Hindlimb muscle (tissue), 1 donor: Measurements from ENCODE around the gene COX7A2L. TPM values are rescaled to one million over a fixed set of nuclear protein-coding genes. Genes with fewer than 3 reads are reported as not detected.
"Not testable (repeated sequence)": the region's sequence is repeated elsewhere in the genome, so short reads cannot be mapped to it uniquely, and the experiment has no call there.

Experiments used
- DNase-seq: peaks from one replicate; pipeline ENCODE4 v3.0.0-alpha.2; 2013
- polyA plus RNA-seq: library from polyadenylated mRNA; unstranded; fragments of 120-200 nt; gene quantifications from one replicate; pipeline ENCODE4 v1.2.1, GENCODE V29; 2013; ENCODE audit not compliant: insufficient read length

Gene COX7A2L
- polyA plus RNA-seq, 1 donor, result 150 TPM

DNA sequence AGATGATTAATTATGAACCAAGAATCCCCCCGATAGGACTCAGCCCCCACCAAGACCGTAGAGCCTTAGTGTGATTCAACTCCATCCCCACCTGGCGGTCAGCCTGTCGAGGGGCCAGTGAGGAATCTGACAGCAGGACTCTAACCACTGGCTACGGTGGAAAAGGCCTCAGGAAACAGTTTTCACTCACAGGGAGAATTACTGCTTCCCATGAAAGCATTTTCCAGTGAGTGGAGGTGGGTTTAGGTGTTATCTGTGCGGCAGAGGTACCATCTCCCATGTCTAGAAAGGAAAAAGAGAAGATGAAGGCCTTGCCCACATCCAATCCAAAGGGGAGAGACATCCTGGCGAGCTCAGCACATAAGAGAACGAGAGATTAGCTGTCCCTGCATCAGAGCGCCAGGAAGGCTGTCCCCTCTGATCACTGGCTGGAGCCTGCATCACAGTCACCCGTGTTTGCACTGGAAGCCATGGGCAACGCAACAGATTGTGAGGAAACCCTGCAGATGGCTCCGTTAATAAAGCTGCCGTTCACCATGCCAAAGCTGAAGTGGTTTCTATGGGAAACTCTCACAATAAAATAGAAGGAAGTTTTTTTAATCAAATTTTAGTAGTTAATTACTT is 22.3 kb downstream of the COX7A2L start:
- no peak for DNase-seq

DNA sequence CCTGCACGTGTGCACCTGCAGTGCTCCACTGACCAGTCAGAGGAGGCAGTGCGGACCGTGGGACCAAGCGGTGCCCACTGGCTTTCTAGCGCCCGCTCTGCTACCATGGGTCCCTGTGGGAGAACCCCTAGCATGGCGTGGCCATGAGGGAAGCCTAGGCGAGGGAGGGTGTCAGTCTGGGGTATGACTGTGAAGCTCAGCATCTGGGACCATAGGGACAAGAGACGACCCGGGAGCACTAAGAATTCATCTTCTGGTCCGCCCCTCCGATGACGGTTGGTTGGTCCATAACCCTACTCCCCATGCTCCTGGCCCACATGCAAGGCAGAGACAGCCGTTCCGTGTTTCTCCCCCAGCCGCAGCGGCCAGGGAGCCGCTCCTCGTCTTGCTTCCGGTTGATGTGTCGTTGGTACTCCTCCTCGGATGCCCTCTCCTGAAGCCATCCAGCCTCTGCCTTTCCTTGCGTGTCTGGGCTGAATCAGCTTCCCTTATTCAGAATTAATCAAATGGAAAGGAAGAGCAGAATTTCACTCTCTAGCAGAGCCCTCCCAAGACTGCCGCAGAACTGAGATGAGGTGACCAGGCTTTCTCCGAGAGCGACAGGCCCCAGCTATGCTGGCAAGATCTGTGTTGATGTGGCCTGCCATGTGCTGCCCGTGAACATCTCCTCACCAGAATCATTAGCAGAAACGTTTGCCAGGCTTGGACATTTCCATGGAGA is 23.0 kb downstream of the COX7A2L start:
- DNase-seq, result no peak

DNA sequence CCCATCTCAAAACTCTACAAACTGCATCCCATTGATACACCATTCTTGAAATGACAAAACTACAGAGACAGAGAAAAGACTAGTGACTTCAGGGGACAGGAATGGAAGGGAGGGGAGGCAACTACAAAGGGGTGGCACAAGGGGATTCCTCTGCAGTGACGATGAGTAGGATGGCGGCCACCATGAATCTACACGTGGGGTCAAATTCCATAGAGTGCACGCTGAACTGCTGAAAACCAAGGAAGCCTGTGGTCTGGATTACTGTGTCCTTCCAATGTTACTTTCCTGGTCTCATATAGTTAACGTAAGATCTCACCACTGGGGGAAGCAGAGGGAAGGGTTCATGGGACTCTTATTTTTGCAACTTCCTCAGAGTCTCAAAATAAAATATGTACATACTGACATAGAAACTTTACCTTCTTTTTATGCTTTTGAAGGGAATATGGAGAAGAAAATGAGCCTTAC is 23.6 kb downstream of the COX7A2L start:
- DNase-seq, result no peak

DNA sequence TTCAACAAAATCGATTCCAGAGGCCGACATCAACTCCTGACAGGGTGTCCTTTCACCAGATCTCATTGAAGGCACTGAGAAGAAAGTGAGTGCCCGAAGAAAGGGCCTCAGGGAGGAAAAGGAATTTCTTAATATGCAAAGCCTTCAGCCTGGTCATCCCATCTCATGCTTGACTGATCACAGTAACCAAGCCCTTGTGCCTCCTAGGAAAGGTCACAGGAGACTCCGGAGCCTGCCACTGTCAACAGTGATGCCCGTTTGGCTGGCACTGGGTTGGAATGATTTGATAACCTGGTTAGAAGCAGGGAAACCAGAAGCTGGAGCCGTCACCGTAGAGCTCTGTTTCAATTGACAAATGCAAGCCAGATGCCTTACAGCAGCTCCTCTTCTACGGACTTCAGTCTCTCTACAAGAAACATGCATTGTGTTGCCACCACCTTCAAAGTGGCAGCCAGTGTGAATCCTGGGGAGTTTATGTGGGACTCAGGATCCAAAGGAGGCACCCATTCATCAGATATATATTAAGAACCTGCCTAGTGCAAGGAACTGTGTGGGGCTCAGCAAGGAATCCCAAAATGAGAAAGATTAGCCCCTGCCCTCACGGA is 24.6 kb downstream of the COX7A2L start:
- DNase-seq, result no peak

DNA sequence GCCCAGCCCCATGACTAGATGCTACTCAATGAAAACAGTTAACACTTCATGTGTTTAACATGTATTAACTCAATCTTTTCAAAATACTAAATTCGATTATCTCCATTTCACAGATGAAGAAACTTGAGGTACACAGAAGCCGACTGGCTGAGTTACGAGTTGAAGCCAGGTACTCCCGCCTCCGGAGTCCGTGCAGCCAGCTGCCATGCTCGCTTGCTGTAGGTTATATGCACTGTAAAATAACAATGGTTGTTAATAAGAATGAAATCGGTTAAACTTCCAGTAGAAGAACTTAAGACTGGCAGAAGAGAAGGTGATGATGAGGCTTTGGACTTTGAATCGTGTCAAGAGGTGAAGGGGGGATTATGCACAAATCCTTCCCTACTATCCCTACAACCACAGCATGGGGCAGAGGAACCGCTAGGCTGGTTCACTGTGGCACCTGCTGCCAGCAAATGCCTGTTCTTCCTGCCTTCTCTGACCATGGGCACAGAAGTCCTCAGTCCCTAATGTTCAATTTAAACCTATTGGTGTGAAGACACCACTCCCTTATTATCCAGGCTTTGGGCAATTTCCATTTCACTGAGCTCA is 25.4 kb downstream of the COX7A2L start:
- DNase-seq, result no peak

DNA sequence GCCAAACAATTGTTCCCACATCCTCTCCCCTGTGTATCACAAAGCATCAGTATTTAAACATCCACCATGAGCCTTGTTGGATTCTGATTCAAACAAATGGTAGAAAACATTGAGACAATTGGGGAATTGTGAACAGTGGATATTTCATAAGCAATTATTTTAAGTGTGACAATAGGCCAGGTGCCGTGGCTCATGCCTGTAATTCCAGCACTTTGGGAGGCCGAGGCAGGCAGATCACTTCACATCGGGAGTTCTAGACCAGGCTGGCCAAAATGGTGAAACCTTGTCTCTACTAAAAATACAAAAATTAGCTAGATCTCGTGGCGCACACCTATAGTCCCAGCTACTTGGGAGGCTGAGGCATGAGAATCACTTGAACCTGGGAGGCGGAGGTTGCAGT is 26.2 kb downstream of the COX7A2L start:
- DNase-seq, result not testable (repeated sequence)

DNA sequence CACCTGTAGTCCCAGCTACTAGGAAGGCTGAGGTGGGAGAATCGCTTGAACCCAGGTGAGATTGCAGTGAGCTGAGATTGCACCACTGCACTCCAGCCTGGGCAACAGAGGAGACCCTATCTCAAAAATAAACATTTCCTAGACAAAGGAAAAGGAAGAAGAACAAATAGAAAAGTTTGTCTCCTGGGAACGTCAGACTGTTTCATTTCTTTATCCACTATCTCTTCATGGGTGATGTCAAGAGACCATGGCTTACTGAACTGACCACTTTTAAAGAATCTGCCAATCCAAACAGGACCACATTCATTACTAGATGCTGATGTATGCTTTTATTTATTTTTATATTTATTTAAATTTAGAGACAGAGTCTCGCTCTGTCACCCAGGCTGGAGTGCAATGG is 26.8 kb downstream of the COX7A2L start:
- no peak for DNase-seq

DNA sequence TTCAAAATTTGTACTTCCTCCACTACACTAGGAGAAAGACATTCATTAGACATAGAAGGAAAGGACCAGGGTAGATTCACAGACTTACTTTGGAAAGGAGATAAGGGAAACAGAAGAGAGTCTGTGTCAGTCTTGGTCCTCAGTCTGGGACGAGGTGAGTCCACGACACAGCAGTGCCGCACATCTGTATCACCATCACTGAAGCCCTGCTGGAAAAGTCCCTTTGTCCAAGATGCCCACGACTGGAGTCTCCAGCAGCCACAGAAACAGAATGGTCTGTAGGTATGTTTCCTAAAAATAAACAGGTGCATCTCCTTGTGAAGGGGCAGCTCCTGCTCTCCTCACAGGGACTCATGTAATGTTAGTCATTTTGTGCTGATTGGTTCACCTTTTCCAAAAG is 27.4 kb downstream of the COX7A2L start:
- no peak for DNase-seq

DNA sequence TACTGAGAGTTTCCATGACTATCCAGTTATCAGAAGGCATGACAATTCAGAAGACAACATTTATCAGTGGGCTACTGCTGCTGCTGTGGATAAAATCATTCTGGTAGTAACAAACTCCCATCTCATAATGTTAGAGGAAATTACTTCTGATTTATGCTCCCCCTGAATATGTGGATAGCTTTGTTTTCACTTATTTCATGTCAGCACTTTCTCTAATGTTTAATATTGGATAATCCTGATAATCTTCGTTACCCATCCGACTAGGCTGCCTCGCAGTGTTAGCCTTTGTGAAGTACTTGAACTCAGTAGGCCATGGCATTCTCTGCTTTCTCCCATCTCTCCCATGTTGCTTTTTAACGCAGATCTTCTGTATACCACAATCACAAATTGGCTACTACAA is 28.4 kb downstream of the COX7A2L start:
- no peak for DNase-seq

DNA sequence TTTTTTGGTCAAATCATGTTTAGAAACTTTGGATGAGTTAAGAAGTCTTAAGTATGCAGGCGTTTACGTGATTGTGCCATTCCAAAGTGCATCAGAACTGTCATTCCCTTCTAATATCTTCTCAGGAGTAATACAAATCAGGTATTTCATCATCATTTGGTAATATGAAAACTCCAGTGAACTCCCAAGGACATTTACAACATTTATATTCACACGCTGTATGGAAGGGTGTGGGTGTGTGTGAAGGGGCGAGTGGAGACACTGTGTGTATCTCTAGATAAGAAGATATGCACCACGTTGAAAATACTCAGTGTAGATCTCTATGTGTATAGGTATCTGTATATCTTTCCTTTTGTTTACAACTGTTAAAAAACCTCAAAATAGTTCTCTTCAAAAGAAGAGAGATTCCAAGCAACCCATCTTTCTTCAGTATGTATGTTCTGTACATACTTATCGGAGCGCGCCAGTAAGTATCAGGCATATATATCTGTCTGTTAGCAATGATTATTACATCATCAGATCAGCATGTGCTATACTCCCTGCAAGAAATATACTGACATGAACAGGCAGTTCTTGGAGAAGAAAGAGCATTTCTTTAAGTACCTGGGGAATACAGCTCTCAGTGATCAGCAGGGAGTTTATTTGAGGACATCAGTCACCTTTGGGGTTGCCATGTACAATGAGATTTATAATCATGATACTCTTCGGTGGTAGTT is 29.3 kb downstream of the COX7A2L start:
- no peak for DNase-seq

DNA sequence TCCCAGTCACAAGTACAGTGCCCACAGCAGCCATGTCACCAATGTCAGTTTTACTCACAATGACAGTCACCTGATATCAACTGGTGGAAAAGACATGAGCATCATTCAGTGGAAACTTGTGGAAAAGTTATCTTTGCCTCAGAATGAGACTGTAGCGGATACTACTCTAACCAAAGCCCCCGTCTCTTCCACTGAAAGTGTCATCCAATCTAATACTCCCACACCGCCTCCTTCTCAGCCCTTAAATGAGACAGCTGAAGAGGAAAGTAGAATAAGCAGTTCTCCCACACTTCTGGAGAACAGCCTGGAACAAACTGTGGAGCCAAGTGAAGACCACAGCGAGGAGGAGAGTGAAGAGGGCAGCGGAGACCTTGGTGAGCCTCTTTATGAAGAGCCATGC is 31.3 kb downstream of the COX7A2L start:
- DNase-seq, result no peak

DNA sequence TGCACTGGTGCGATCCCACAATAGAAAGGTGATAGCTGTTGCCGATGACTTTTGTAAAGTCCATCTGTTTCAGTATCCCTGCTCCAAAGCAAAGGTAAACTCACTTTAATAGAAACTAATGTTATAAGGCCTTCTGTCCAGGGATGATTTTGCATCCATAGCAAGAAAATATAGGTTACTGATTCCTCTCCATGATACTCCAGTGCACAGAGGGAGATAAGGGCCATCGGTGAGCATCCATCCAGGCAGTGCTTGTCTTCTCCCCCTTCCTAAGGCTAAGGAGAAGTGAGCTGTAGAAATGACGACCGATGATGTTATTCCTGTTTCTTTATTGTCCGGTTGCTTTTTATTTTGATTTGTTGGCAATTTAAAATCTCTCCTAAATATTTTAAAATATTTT is 32.1 kb downstream of the COX7A2L start:
- DNase-seq, result no peak

DNA sequence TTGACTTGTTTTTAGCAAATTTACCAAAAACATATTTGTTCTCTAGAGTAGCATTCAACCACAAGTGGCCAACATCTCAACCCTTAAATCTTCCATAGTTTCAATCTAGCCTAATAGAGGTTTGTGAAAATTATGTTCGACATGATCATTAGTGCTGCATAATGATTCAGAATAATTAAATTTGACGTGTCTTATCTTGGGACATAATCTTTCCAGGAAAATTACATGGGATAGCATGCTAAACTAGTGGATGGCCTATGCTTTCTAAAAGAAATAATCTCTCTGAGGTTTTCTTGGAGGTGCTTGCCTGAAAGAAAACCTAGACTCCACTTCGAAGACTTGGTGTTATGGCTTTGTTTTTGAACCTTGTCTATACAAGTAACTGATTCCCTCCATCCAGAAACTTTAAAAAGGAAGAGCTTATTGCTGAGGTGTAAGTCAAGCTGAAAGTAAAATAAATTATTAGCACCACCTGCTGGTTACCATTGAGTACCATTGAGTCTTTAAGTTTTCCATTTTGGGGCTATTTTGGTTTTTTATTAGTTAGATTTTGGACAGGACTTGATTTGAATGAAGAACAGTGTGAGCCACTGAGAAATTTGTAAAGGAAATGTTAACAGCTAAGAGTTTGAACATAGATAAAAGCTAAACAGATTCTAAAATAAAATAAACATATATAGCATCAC is 32.7 kb downstream of the COX7A2L start:
- peak; percentile 11 for DNase-seq

DNA sequence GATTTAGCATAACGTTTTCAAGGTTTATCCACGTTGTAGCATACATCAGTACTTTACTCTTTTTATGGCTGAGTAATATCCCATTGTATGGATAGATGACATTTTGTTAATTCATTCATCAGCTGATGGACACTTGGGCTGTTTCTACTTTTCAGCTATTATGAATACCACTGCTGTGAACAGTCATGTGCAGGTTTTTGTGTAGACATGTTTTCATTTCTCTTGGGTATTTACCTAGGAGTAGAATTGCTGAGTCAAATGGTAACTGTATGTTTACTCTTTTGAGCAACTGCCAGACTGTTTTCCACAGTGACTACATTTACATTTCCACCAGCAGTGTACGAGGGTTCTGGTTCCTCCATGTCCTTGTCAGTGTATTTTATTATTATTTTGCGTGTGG is 33.9 kb downstream of the COX7A2L start:
- DNase-seq, result no peak

DNA sequence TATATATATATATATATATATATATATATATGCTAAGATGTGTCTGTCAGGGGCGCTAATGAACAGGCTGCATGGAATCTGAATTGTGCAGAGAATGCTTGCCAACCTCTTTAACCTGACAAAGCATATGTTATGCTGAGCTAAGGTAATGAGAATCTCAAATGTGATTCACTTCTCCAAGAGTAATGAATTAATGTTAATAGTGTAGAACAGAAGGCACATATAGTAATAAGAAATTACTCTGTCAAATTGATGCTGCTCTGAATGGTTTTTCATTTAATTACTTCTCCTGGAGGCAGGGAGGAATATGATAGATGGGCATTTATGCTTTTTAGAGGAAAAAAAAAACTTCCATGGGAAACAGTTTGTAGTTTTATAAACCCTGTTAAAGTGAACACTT is 35.4 kb downstream of the COX7A2L start:
- DNase-seq, result no peak

DNA sequence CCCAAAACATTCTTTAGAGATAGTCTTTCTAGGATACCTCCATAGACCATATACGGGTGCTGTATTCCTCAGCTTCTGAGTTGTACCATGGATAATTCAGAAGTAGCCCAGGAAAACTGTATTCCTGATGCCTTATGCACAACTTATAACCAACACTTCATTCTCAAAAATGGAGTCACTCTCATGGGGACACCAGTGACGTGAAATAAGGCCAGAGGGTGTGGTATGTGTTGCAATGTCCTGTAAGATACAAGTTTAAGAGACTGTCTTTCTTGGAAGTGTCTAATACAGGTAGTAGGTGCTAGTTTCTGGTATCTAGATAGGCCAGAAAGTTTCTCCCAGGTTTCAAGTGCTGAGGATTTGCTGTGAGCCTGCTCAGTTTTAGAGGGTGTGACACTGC is 36.1 kb downstream of the COX7A2L start:
- DNase-seq, result no peak

DNA sequence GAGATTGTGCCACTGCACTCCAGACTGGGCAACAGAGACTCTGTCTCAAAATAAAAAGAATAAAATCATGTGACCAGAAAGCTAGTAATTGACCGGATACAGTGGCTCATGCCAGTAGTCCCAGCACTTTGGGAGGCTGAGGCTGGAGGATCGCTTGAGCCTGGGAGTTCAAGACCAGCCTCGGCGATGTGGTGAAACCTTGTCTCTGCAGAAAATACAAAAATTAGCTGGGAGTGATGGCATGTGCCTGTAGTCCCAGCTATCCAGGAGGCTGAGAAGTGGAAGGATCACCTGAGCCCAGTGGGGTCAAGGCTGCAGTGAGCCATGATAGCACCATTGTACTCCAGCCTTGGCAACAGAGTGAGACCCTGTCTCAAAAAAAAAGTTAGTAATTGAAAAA is 36.8 kb downstream of the COX7A2L start:
- DNase-seq, result no peak

DNA sequence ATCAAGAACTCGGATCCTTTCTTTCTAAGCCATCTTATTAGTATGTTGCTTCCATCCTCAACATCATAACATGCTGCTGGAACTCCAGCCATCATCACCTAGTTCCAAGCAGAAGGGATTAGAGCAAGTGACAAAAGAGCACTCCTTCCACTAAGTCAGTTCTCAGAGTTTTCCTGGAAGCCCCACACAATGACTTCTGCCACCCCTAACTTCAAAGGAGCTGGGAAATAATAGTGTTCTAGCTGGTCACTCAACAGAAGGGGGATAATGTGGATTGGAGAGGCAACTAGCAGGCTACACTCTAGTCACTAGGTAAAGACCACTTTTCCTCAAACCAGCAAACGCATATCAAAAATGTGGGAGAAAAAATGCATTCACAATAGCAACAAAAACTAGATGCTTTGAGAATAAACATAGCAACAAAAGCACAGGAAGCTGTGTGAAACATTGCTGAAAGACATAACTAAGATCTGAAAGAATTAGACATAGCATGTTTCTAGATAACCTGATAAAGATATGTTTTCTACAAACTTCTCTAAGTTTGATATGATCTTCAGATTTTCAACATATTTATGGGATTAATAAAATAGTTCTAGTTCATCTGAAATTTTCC is 39.5 kb downstream of the COX7A2L start:
- DNase-seq, result no peak

DNA sequence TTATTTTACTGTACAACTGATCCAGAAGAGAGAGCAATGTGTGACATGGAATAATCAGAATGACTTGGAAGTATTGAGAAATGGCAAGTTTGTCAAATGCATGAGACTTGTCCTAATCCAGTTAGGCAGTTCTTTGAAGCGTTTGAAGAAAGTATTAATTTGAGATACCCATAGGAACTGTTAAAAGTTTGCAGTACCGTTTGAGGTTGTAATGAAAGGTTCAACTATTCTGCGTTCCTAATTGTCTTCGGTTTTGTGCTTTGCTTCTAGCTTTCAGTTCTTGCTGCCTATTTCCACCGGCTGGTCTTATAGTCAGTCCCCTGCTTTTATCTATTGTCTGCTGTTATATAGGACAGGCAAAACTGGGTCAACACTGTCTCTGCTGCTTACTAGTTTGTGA is 41.8 kb downstream of the COX7A2L start:
- no peak for DNase-seq

DNA sequence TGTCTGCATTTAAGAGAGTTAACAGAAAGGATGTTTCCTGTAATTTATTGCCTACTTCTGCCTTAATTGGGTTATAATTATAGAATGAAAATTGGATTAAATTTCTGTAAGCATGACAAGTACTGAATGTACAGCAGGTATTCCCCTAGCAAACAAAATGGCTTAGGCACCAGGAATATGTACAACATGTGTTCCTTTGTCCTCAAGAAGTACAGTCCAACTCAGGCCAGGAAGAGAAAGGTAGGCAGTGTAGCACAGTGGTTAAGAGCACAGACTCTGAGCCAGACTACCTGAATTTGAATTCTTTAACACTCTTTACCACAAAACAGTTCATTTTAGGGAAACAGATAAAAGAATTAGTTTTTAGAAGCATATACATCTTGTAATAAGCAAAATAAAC is 43.1 kb downstream of the COX7A2L start:
- no peak for DNase-seq

DNA sequence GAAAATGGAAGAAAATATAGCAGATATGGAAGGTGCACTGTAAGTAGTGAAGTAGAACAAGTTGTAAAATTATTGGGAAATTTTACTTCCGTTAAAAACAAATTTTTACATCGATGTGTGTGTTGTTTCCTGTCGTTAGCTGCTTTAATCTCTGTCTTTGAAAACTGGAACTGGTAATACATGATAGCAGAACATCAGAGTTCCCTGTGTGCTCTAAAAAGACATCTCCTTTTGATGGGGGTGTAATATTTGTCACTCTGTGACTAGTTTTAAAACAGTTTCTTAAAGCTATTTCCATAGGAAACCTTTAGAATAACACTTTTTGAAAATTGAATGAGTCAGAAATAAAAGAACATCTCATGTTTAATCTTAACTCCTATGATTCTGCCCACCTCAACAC is 43.5 kb downstream of the COX7A2L start:
- no peak for DNase-seq

DNA sequence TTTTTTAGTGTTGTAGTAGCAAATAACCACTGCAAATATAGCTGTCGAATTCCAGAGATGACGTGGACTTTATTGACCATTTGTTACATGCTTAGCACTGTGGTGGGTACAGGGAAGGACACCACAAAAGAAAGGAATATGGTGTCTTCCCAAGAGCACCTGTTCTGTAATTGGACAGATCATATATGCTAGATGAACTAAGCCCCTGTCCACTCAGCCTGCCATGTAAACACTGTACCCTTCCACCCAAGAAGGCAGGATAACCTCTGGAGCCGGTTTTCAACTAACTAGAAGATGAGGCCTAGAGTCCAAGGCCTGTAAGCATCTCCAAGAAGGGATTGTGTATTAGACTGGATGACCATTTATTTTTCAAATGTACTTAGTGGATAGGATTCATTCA is 44.1 kb downstream of the COX7A2L start:
- DNase-seq, result no peak
